Hematopoietic multipotent progenitor cell treated with erythropoietin and hydrocortisone succinate and interleukin-3 and kit ligand, for 17 days (in vitro differentiated cells): Measurements from ENCODE around the gene NECTIN4.
A peak's percentile ranks its signal among the peaks of the same experiment; 100 is the strongest.

Source experiments
- DNase-seq: peaks from one replicate; pipeline ENCODE4 v3.0.0-alpha.2; 2015; ENCODE audit warnings: low spot score

Gene NECTIN4

GRCh38 chr1:161021970-161022353 is 67.4 kb downstream of the NECTIN4 start:
- DNase-seq: no peak

DNA sequence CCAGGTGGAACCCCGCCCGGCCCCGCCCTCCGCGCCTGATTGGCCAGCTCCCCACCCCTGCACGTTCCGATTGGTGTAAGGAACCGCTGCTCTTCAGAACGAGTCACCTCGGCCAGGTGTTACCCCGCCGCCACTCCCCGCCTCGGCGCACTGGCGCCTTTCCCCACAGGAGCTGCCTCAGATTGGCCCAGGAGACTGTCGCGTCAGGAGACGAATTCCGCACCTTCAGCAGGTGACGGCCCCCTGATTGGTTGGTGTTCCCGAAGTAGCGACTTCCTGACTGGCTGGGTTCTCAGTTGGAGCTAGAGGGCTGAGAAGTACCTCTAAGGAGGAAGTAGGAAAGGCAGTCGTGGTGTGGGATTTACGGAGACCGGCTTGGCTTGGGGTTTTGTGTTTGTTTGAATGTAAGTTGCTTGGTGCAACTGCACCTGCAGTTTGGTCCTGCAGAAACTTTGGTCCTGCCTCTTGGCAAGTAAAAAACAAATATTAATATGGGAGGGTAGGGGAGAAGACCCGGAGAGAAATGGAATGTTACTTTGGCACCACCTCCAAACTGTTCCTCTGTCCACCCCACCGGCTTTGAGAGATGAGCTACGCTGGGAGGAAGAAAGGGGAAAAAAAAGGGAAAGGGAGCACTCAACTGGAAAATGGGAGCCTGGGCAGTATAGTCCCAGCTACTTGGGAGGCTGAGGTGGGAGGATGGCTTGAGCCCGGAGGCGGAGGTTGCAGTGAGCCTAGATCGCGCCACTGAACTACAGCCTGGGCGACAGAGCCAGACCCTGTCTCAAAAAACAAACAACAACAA is 68.0 kb downstream of the NECTIN4 start:
- peak; percentile 89 for DNase-seq
